Type B pancreatic cell (in vitro differentiated cells): ENCODE results near the gene DPEP2. TPM values are rescaled to one million over a fixed set of nuclear protein-coding genes. Genes with fewer than 3 reads are reported as not detected.
"Not testable (repeated sequence)": the region's sequence is repeated elsewhere in the genome, so short reads cannot be mapped to it uniquely, and the experiment has no call there.

Experiments
- DNase-seq: peaks from one replicate; pipeline ENCODE4 v3.0.0; 2021; ENCODE audit warnings: mixed read lengths; ENCODE audit not compliant: unreplicated experiment; ENCODE audit errors: extremely low spot score
- H3K27ac Mint-ChIP-seq: 2 replicates; pipeline ENCODE4 v1.8.0; 2021; ENCODE audit warnings: mild to moderate bottlenecking, mixed read lengths
- H3K27me3 Mint-ChIP-seq: 2 replicates; pipeline ENCODE4 v1.8.0; 2021; ENCODE audit warnings: mixed read lengths
- H3K36me3 Mint-ChIP-seq: 2 replicates; pipeline ENCODE4 v1.8.0; 2021; ENCODE audit warnings: mixed read lengths
- H3K4me1 Mint-ChIP-seq: one replicate; pipeline ENCODE4 v1.8.0; 2021; ENCODE audit warnings: mixed read lengths; ENCODE audit not compliant: unreplicated experiment
- H3K4me3 Mint-ChIP-seq: 2 replicates; pipeline ENCODE4 v1.8.0; 2021; ENCODE audit warnings: mild to moderate bottlenecking, mixed read lengths
- H3K9me3 Mint-ChIP-seq: 2 replicates; pipeline ENCODE4 v1.8.0; 2021; ENCODE audit warnings: mixed read lengths
- CTCF ChIP-seq: fragments of 200-600 bp; sonication (generic); conservative IDR thresholded peaks from 2 replicates; pipeline ENCODE4 v1.5.0; 2021; ENCODE audit warnings: antibody characterized with exemption, mild to moderate bottlenecking
- total RNA-seq: library from RNA; stranded (reverse); gene quantifications from 2 replicates; pipeline ENCODE4 v1.2.1, GENCODE V29; 2021; ENCODE audit warnings: low replicate concordance

Gene DPEP2
- total RNA-seq, 1 donor from 2014 or later, result not detected

GRCh38 chr16:67977005-67977404 is 22.3 kb downstream of the DPEP2 start:
- Mint-ChIP-seq H3K4me3 (no peak overlapping the region), H3K9me3 (no peaks in the 10 kb centered on the region), H3K4me1 (no peaks in the 10 kb centered on the region), H3K27me3 (peaks cover 10% of the 10 kb centered on the region), H3K27ac (no peak overlapping the region), H3K36me3 (no peaks in the 10 kb centered on the region)
- no peak for TF ChIP-seq CTCF
- no peak for DNase-seq

DNA sequence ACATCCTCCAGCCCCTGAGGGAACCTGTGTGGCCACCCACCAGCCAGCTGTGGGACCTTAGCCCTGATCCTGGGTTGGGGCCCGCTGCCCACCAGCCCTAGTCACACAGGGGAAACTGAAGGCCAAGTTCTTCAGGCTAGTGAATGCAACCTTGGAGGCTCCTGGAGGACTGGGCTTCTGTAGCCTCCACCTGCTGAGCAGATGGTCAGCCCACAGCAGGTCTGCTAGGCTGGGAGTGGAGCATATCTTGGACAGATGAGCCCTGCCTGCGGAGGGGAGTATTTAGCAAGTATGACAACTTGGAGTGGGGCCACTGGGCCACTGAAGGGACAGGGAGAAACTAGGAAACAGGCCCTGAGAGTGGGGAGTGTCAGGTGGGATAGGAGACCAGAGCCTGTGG is 23.1 kb downstream of the DPEP2 start:
- H3K9me3 Mint-ChIP-seq, result no peaks in the 10 kb centered on the region
- H3K4me1 Mint-ChIP-seq, result no peaks in the 10 kb centered on the region
- peaks cover 10% of the 10 kb centered on the region for H3K27me3 Mint-ChIP-seq
- no peak overlapping the region for H3K27ac Mint-ChIP-seq
- no peak for DNase-seq
- no peak for TF ChIP-seq CTCF
- H3K36me3 Mint-ChIP-seq, result no peaks in the 10 kb centered on the region
- H3K4me3 Mint-ChIP-seq, result no peak overlapping the region

DNA sequence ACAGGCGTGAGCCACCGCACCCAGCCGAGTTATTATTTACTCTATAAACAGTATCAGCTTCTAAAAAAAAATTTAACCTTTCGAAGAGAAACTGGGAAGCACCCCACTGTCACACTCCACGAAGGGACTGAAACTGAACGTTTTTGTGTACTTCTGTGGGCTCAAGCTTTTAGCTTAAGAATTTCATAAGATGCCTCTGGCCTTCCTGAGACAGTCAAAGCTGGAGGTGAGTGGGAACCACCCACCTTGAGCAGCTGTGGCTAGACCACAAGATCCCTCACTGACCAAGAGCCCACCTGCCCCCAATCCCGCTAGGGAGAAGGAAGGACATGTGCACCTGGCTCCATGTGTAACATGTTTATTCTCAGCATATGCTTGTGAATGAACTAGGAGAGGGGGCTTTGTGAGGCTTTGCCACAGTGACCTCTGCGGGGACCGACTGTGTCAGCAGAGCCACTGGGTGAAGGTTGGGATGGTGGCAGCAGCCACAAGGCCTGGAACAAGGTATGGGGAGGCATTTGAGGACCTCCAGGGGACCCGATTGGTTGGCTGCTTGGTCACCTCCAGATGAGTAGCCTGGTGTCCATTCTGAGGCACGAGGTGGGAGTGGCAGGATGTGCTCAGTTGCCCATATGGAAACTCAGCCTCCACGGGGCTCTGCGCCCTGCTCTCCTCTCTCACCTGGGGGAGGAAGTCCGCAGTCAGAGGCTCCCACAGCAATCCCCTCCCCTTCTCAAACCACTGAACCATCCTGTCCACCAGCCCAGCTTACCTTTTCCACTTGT is 23.8 kb downstream of the DPEP2 start:
- Mint-ChIP-seq H3K9me3 (no peaks in the 10 kb centered on the region), H3K4me1 (no peaks in the 10 kb centered on the region)

DNA sequence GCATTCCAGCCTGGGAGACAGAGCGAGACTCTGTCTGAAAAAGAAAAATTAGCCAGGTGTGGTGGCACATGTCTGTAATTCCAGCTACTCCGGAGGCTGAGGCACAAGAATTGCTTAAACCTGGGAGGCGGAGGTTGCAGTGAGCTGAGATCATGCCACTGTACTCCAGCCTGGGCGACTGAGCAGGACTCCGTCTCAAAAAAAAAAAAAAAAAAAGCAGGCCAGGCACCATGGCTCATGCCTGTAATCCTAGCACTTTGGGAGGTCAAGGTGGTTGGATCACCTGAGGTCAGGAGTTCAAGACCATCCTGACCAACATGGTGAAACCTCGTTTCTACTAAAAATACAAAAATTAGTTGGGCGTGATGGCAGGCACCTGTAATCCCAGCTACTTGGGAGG is 27.0 kb downstream of the DPEP2 start:
- not testable (repeated sequence) for H3K36me3 Mint-ChIP-seq, DNase-seq, H3K9me3 Mint-ChIP-seq, H3K27ac Mint-ChIP-seq, H3K4me3 Mint-ChIP-seq, H3K4me1 Mint-ChIP-seq
- peaks cover 16% of the 10 kb centered on the region for H3K27me3 Mint-ChIP-seq

More for the DNA sequence above, 23.8 kb downstream of the DPEP2 start:
- Mint-ChIP-seq H3K36me3 (no peaks in the 10 kb centered on the region), H3K27me3 (peaks cover 13% of the 10 kb centered on the region), H3K4me3 (no peak overlapping the region), H3K27ac (no peak overlapping the region)
- no peak for TF ChIP-seq CTCF
- DNase-seq, result no peak

- Mint-ChIP-seq H3K27me3 (peaks cover 16% of the 10 kb centered on the region), H3K4me1 (peaks cover 11% of the 10 kb centered on the region), H3K9me3 (no peaks in the 10 kb centered on the region), H3K4me3 (peak overlapping the region; percentile 65), H3K36me3 (no peaks in the 10 kb centered on the region), H3K27ac (peak overlapping the region; percentile 55)
- no peak for TF ChIP-seq CTCF
- DNase-seq, result no peak
Measured at GRCh38 chr16:67971111-67971510, 28.2 kb downstream of the DPEP2 start.

DNA sequence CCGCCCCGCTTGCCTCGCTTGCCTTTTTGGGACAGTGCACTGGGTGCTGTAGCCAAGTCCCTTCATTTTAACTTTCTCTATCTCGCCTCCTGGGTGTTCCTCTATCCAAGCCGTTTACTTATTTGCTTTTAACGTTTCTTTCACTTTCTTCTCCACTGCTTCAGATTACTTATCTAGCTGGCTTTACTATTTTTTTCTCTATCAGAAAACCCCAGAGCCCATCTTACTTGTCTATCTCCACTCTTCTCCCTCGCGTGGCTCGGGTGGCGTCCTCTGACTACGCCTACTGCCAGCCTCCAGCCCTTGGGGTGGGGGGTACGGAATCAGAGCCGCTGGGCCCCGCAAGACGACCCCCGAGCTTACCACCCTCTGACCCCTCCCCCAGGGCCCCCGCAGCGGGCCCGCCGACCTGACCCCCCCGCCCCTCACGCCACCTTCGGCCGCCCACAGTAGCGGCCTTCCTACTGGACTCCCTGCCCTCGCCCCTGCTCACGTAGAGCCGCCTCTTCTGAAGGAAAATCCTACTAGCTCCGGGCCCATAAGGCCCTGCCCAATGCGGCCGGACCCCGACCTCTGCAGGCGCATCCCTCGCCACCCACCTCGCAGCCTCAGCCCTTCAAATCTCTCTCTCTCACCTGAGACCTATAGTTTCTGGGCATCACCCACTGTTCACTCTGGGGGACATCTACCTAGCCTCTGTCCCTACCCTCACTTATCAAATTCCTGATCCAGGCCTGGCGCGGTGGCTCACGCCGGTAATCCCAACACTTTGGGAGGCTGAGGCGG is 29.8 kb downstream of the DPEP2 start:
- peak overlapping the region; percentile 89 for H3K4me3 Mint-ChIP-seq
- no peak for TF ChIP-seq CTCF
- peak overlapping the region; percentile 91 for H3K27ac Mint-ChIP-seq
- DNase-seq, result no peak
- H3K27me3 Mint-ChIP-seq, result peaks cover 10% of the 10 kb centered on the region
- peaks cover 25% of the 10 kb centered on the region for H3K4me1 Mint-ChIP-seq
- peaks cover 5% of the 10 kb centered on the region for H3K36me3 Mint-ChIP-seq
- H3K9me3 Mint-ChIP-seq, result no peaks in the 10 kb centered on the region
